K562 (cell line): Measurements from ENCODE around the gene LDLRAD3. TPM values are rescaled to one million over a fixed set of nuclear protein-coding genes. Genes with fewer than 3 reads are reported as not detected.

Experiments
- ATAC-seq: fragments of 200-7000 bp; cut with Tn5 transposase; 3 replicates; pipeline ENCODE4 v1.9.1; 2020; ENCODE audit warnings: moderate library complexity
- BruUV-seq: library from RNA; stranded (reverse); fragments of 400-500 nt; replicated peaks from 2 replicates; lab custom pipeline; 2021; lab: Mats Ljungman, UMichigan
- CTCF ChIA-PET: fragments of 300-600 bp; formaldehyde crosslinking; extraction: SDS; loops from one replicate; lab custom pipeline; 2021; ENCODE audit warnings: low intra/inter-chr PET ratio; lab: Yijun Ruan, JAX
- POLR2A ChIA-PET: fragments of 300-600, 350-650 bp; sonication (Branson Sonifier 250); formaldehyde crosslinking; extraction: SDS; loops from one replicate; lab custom pipeline; 2021; ENCODE audit warnings: antibody characterized with exemption, inconsistent platforms; lab: Yijun Ruan, JAX
- DNase-seq, 4 experiments: peaks; one replicate each; pipeline versions ENCODE4 v3.0.0 to v3.0.0-alpha.2; 2011 to 2018; ENCODE audit warnings: low spot score in 3 of 4, mixed read lengths in 3 of 4; ENCODE audit errors: extremely low read depth in 1 of 4
- FAIRE-seq: peaks from 2 replicates; lab custom pipeline; 2011; peaks lifted over from hg19 to GRCh38; lab: Jason Lieb, UNC
- H2AFZ ChIP-seq: 2 replicates; pipeline ENCODE4 v1.6.0; 2011; ENCODE audit warnings: low read depth, low read length, control low read depth, inconsistent platforms
- H3K27ac ChIP-seq: fragments of 200-600 bp; 3 replicates; pipeline ENCODE4 v1.8.0; 2011; ENCODE audit warnings: low read depth, mild to moderate bottlenecking, control low read depth, inconsistent platforms, low read length, moderate library complexity, mixed read lengths; ENCODE audit errors: extremely low read depth
- H3K27me3 ChIP-seq, 2 experiments: fragments of 300-600 bp in 1 of 2; 2 replicates in 1 of 2; 3 replicates in 1 of 2; pipeline versions ENCODE4 v1.6.0 to v1.8.0; 2011; ENCODE audit warnings: inconsistent platforms in 2 of 2, low read length in 2 of 2, mild to moderate bottlenecking in 1 of 2, mixed read lengths in 1 of 2, moderate library complexity in 1 of 2; ENCODE audit not compliant: control insufficient read depth in 2 of 2, insufficient read depth in 2 of 2
- H3K36me3 ChIP-seq: fragments of 300-600 bp; 3 replicates; pipeline ENCODE4 v1.8.0; 2011; ENCODE audit warnings: mild to moderate bottlenecking, low read length, inconsistent platforms; ENCODE audit not compliant: control insufficient read depth, insufficient read depth
- H3K4me1 ChIP-seq, 2 experiments: fragments of 200-600 bp in 1 of 2; replicated peaks in 1 of 2; 2 replicates in 1 of 2; 3 replicates in 1 of 2; pipeline versions ENCODE4 v1.5.1 to v1.8.0; 2011; ENCODE audit warnings: inconsistent platforms in 2 of 2, low read length in 2 of 2, mild to moderate bottlenecking in 1 of 2, mixed read lengths in 1 of 2, moderate library complexity in 1 of 2; ENCODE audit not compliant: control insufficient read depth in 2 of 2, insufficient read depth in 2 of 2
- H3K4me2 ChIP-seq: 2 replicates; pipeline ENCODE4 v1.6.1; 2011; ENCODE audit warnings: low read length, control low read depth, inconsistent platforms, mixed read lengths; ENCODE audit not compliant: insufficient read depth
- H3K4me3 ChIP-seq: fragments of 200-600 bp; sonication (generic), shearing (Covaris generic); 2 replicates; pipeline ENCODE4 v1.5.1; 2016; ENCODE audit warnings: control low read depth, inconsistent platforms
- H3K79me2 ChIP-seq: fragments of 200-600 bp; 3 replicates; pipeline ENCODE4 v1.8.0; 2011; ENCODE audit warnings: low read length, inconsistent platforms; ENCODE audit not compliant: control insufficient read depth, insufficient read depth
- H3K9ac ChIP-seq, 2 experiments: 2 replicates each; pipeline versions ENCODE4 v1.6.0 to v1.6.1; 2011; ENCODE audit warnings: low read depth in 2 of 2, low read length in 2 of 2, control low read depth in 1 of 2, inconsistent platforms in 1 of 2, mild to moderate bottlenecking in 1 of 2, mixed read lengths in 1 of 2; ENCODE audit not compliant: insufficient read depth in 1 of 2
- H3K9me1 ChIP-seq: one replicate; pipeline ENCODE4 v1.6.0; 2011; ENCODE audit warnings: inconsistent platforms, mild to moderate bottlenecking, low read length, moderate library complexity; ENCODE audit not compliant: control insufficient read depth, insufficient read depth
- H3K9me3 ChIP-seq: replicated peaks from 2 replicates; pipeline ENCODE4 v1.5.1; 2011; ENCODE audit warnings: low read depth, low read length, inconsistent platforms; ENCODE audit not compliant: control insufficient read depth, insufficient read depth
- H4K20me1 ChIP-seq: replicated peaks from 2 replicates; pipeline ENCODE4 v1.6.1; 2011; ENCODE audit warnings: low read length, inconsistent platforms, mixed read lengths; ENCODE audit not compliant: control insufficient read depth, insufficient read depth
- COPS2 ChIP-seq: fragments of 450-650 bp; conservative IDR thresholded peaks from 2 replicates; pipeline ENCODE4 v1.6.1; 2016; ENCODE audit warnings: mild to moderate bottlenecking, moderate library complexity
- ELF1 ChIP-seq: fragments of 200-800 bp; sonication (Bioruptor generic); IDR thresholded peaks from 2 replicates; pipeline ENCODE4 v1.6.1; 2016; ENCODE audit warnings: missing genetic modification characterization, missing compliant biosample characterization
- GABPB1 ChIP-seq: sonication (generic); formaldehyde crosslinking; IDR thresholded peaks from 2 replicates; pipeline ENCODE4 v1.8.0; 2022; ENCODE audit warnings: mild to moderate bottlenecking, missing genetic modification reagents
- GABPB2 ChIP-seq: fragments of 250-450 bp; sonication (Bioruptor Pico); conservative IDR thresholded peaks from 2 replicates; pipeline ENCODE4 v1.5.1; 2021; ENCODE audit warnings: mild to moderate bottlenecking
- GATAD2B ChIP-seq: fragments of 450-650 bp; IDR thresholded peaks from 2 replicates; pipeline ENCODE4 v1.6.1; 2017; ENCODE audit warnings: mild to moderate bottlenecking, borderline replicate concordance
- ILF3 ChIP-seq: fragments of 450-650 bp; IDR thresholded peaks from 2 replicates; pipeline ENCODE4 v1.6.1; 2018; ENCODE audit warnings: antibody characterized with exemption, mild to moderate bottlenecking, moderate library complexity, borderline replicate concordance
- JUND ChIP-seq, 2 experiments: IDR thresholded peaks; 2 replicates in 1 of 2; 3 replicates in 1 of 2; pipeline ENCODE4 v1.6.1; 2011; ENCODE audit warnings: borderline replicate concordance in 2 of 2, low read depth in 2 of 2, low read length in 2 of 2, improper control_type of control experiment in 1 of 2, missing biosample characterization in 1 of 2, missing genetic modification characterization in 1 of 2, missing genetic modification reagents in 1 of 2
- KLF16 ChIP-seq: IDR thresholded peaks from 2 replicates; pipeline ENCODE4 v1.6.1; 2016; ENCODE audit warnings: antibody characterized with exemption
- POLR3G ChIP-seq: IDR thresholded peaks from 2 replicates; pipeline ENCODE4 v1.6.1; 2011; ENCODE audit not compliant: insufficient read length, insufficient replicate concordance; ENCODE audit errors: extremely low read depth
- SAFB ChIP-seq: fragments of 200-400 bp; formaldehyde crosslinking; IDR thresholded peaks from 2 replicates; pipeline ENCODE4 v1.6.1; 2017; ENCODE audit warnings: low read depth, low read length, borderline replicate concordance
- WHSC1 ChIP-seq: IDR thresholded peaks from one replicate; pipeline ENCODE4 v1.6.1; 2012; ENCODE audit warnings: low read length, control low read depth, inconsistent platforms
- XRCC3 ChIP-seq: fragments of 450-650 bp; IDR thresholded peaks from 2 replicates; pipeline ENCODE4 v1.6.1; 2017; ENCODE audit warnings: mild to moderate bottlenecking, moderate library complexity
- ZBED1 ChIP-seq: IDR thresholded peaks from 2 replicates; pipeline ENCODE4 v1.6.1; 2014
- ZNF197 ChIP-seq: fragments of 200-800 bp; sonication (Bioruptor generic); IDR thresholded peaks from 2 replicates; pipeline ENCODE4 v1.6.1; 2016; ENCODE audit warnings: low read depth, missing genetic modification characterization, missing compliant biosample characterization
- ZNF224 ChIP-seq: sonication (generic); formaldehyde crosslinking; IDR thresholded peaks from 2 replicates; pipeline ENCODE4 v1.8.0; 2022; ENCODE audit warnings: mild to moderate bottlenecking, missing genetic modification reagents
- ZNF324 ChIP-seq: fragments of 250-450 bp; sonication (Bioruptor Pico); IDR thresholded peaks from 2 replicates; pipeline ENCODE4 v1.4.0; 2020; ENCODE audit warnings: mild to moderate bottlenecking
- ZNF347 ChIP-seq: fragments of 450-650 bp; formaldehyde crosslinking; IDR thresholded peaks from 2 replicates; pipeline ENCODE4 v1.4.0; 2020; ENCODE audit warnings: low read depth, mild to moderate bottlenecking, moderate library complexity
- ZNF586 ChIP-seq: fragments of 450-650 bp; formaldehyde crosslinking; conservative IDR thresholded peaks from 2 replicates; pipeline ENCODE4 v1.4.0; 2020; ENCODE audit warnings: mild to moderate bottlenecking, moderate library complexity
- WGBS: fragments of 100-300 bp; shearing (Covaris generic); methylation state at CpG from one replicate; pipeline ENCODE4 v1.1.6; 2016; ENCODE audit warnings: low coverage, mixed read lengths; ENCODE audit not compliant: insufficient coverage; ENCODE audit errors: missing lambda C conversion rate; 5-methylcytosine and 5-hydroxymethylcytosine counted together
- in situ Hi-C: fragments of 300-500 bp; cut with MboI; formaldehyde crosslinking; loops from 4 replicates; pipeline ENCODE4 v1.15.0; 2018; ENCODE audit warnings: inconsistent platforms, mixed read lengths
- intact Hi-C: fragments of 100-400 bp; cut with micrococcal nuclease; formaldehyde crosslinking; loops from 2 replicates; pipeline ENCODE4 v1.14.2; 2022
- polyA plus RNA-seq, 8 experiments: library from polyadenylated mRNA; depleted of rRNA in 4 of 8; stranded (reverse) in 5 of 8; unstranded in 3 of 8; fragments of >200 nt; fragmentation: Nextera tagmentation in 2 of 8; fragmentation: Illumina TruSeq in 1 of 8; extraction: Ambion mirVana in 2 of 8; extraction: Trizol in 1 of 8; gene quantifications; 2 replicates each; pipeline versions ENCODE4 v1.2.1 to v1.2.3, GENCODE V29; 2011 to 2014; ENCODE audit warnings: inconsistent platforms in 1 of 8, missing spikeins in 1 of 8
- total RNA-seq, 7 experiments: library from RNA; depleted of rRNA in 6 of 7; stranded (reverse); fragments of >200 nt in 6 of 7; fragmentation: Illumina TruSeq in 2 of 7; extraction: Trizol in 2 of 7; gene quantifications; 2 replicates each; pipeline versions ENCODE4 v1.2.1 to v1.2.3, GENCODE V29; 2011 to 2021; ENCODE audit warnings: low replicate concordance in 1 of 7
- TF ChIP-seq, protein P1 (sequence below): fragments of 250-450 bp; sonication (Bioruptor Pico); IDR thresholded peaks from 2 replicates; pipeline ENCODE4 v1.4.0; 2020; ENCODE audit warnings: mild to moderate bottlenecking, moderate library complexity, borderline replicate concordance
- TF ChIP-seq, protein P2 (sequence below): fragments of 450-650 bp; IDR thresholded peaks from one replicate; pipeline ENCODE4 v1.6.1; 2018; ENCODE audit warnings: mild to moderate bottlenecking, moderate library complexity; ENCODE audit not compliant: partially characterized antibody

Gene LDLRAD3
- total and polyA plus RNA-seq, 9 of the 15 experiments (the other 6 are each of a cell fraction or from before 2014, with no cell fraction given), result 0.73 to 7.2 (median 3.5) TPM

- no peak overlapping the region for H3K27ac ChIP-seq
- no peak overlapping the region for H3K4me3 ChIP-seq
- H4K20me1 ChIP-seq, result no peaks in the 10 kb centered on the region
- FAIRE-seq, result no peak
- DNase-seq, result no peak
- H3K9me1 ChIP-seq, result no peaks in the 10 kb centered on the region
- H2AFZ ChIP-seq, result no peak overlapping the region
- H3K9ac ChIP-seq, result no peak overlapping the region
- 98% methylated on average over 4 of the region's 4 CpGs for whole genome bisulfite sequencing
- no peak for ATAC-seq
- intact Hi-C loops (no loop called here), in situ Hi-C loops (no loop called here)
- ChIA-PET POLR2A (no interaction called here), CTCF (no interaction called here)
- H3K36me3 ChIP-seq, result no peaks in the 10 kb centered on the region
- no peak for TF ChIP-seq ZBED1
- TF ChIP-seq ZNF586, result no peak
- no peak for TF ChIP-seq ILF3
- TF ChIP-seq ZNF224 (CRISPR knock-in tag), result no peak
- TF ChIP-seq ELF1 (tag), result no peak
- TF ChIP-seq GABPB1 (CRISPR knock-in tag), result no peak
- TF ChIP-seq KLF16, result no peak
- TF ChIP-seq, protein P1, sequence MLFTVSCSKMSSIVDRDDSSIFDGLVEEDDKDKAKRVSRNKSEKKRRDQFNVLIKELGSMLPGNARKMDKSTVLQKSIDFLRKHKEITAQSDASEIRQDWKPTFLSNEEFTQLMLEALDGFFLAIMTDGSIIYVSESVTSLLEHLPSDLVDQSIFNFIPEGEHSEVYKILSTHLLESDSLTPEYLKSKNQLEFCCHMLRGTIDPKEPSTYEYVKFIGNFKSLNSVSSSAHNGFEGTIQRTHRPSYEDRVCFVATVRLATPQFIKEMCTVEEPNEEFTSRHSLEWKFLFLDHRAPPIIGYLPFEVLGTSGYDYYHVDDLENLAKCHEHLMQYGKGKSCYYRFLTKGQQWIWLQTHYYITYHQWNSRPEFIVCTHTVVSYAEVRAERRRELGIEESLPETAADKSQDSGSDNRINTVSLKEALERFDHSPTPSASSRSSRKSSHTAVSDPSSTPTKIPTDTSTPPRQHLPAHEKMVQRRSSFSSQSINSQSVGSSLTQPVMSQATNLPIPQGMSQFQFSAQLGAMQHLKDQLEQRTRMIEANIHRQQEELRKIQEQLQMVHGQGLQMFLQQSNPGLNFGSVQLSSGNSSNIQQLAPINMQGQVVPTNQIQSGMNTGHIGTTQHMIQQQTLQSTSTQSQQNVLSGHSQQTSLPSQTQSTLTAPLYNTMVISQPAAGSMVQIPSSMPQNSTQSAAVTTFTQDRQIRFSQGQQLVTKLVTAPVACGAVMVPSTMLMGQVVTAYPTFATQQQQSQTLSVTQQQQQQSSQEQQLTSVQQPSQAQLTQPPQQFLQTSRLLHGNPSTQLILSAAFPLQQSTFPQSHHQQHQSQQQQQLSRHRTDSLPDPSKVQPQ (CRISPR knock-in tag), result no peak
- TF ChIP-seq GABPB2, result no peak
- TF ChIP-seq, protein P2, sequence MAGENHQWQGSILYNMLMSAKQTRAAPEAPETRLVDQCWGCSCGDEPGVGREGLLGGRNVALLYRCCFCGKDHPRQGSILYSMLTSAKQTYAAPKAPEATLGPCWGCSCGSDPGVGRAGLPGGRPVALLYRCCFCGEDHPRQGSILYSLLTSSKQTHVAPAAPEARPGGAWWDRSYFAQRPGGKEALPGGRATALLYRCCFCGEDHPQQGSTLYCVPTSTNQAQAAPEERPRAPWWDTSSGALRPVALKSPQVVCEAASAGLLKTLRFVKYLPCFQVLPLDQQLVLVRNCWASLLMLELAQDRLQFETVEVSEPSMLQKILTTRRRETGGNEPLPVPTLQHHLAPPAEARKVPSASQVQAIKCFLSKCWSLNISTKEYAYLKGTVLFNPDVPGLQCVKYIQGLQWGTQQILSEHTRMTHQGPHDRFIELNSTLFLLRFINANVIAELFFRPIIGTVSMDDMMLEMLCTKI, result no peak
- TF ChIP-seq GATAD2B, result no peak
- TF ChIP-seq ZNF347 (CRISPR knock-in tag), result no peak
- no peak for TF ChIP-seq JUND (IDR thresholded peaks at IDR 0.05; ENCODE audit: borderline replicate concordance, low read depth, low read length)
- no peak for TF ChIP-seq JUND (tag; IDR thresholded peaks at IDR 0.05; ENCODE audit: borderline replicate concordance, low read depth, low read length)
- no peak for TF ChIP-seq POLR3G
- no peak for TF ChIP-seq COPS2
- no peak for TF ChIP-seq ZNF197 (CRISPR knock-in tag)
- TF ChIP-seq XRCC3, result no peak
- no peak for TF ChIP-seq SAFB
- no peak for TF ChIP-seq WHSC1
- no peak for TF ChIP-seq ZNF324
- H3K4me1 ChIP-seq, result peaks cover 12% of the 10 kb centered on the region in 2 experiments
- no peaks in the 10 kb centered on the region for H3K27me3 ChIP-seq
- H3K9me3 ChIP-seq, result no peaks in the 10 kb centered on the region
- H3K79me2 ChIP-seq, result no peaks in the 10 kb centered on the region
- no TSS peak for BruUV-seq
- H3K4me2 ChIP-seq, result no peak overlapping the region
Measured at GRCh38 chr11:36077368-36077767, 133.5 kb downstream of the LDLRAD3 start.
